ENCODE data around the gene TMX2.

DNA sequence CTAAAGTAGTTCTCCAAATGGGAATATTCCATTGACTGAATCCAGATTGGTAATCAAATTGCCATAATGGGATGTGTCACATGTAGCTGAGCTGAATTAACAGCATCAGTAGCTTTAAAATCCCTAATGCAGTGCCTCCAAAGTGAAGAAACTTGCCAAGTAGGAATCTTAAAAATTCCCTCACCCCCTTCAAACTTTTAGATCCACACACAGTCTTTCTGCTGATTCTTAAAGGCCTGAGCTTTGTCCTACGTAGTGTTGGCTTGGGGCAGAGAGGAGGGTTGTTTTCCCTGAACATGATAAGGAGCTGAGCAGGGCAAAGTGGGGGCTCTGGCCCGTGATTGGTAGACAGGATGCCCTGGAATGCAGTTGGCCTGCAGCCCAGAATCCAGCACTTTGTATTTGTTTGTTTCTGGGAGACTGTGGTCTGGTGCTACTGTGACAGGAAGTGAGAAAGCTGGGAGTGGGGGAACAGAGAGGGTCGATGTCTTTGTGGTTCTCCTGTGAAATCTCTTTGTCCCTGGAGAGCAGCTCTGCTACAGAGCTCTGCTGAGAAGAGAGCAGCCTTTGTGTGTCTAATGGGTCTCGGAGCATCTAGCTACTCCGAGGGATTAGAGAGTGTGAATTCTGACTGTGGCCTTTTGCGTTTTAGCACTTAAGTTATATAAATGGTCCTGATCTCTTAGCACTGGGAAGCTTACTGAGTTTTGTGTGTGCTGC is 66.1 kb downstream of the TMX2 start:
- TF ChIP-seq, protein P1, sequence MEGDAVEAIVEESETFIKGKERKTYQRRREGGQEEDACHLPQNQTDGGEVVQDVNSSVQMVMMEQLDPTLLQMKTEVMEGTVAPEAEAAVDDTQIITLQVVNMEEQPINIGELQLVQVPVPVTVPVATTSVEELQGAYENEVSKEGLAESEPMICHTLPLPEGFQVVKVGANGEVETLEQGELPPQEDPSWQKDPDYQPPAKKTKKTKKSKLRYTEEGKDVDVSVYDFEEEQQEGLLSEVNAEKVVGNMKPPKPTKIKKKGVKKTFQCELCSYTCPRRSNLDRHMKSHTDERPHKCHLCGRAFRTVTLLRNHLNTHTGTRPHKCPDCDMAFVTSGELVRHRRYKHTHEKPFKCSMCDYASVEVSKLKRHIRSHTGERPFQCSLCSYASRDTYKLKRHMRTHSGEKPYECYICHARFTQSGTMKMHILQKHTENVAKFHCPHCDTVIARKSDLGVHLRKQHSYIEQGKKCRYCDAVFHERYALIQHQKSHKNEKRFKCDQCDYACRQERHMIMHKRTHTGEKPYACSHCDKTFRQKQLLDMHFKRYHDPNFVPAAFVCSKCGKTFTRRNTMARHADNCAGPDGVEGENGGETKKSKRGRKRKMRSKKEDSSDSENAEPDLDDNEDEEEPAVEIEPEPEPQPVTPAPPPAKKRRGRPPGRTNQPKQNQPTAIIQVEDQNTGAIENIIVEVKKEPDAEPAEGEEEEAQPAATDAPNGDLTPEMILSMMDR (IDR thresholded peaks at IDR 0.05): no peak
- no peak for TF ChIP-seq POLR2A (IDR thresholded peaks at IDR 0.05; ENCODE audit: low read length)
